HCT116 (cell line): ENCODE results near the gene CDCP2.

Source experiments
- TCF7L2 ChIP-seq: IDR thresholded peaks from 2 replicates; pipeline ENCODE4 v1.7.0; 2011; ENCODE audit warnings: borderline replicate concordance, inconsistent platforms; ENCODE audit not compliant: insufficient read depth, insufficient read length; ENCODE audit errors: extremely low read depth
- TF ChIP-seq, protein P1 (sequence below), 3 experiments: fragments of 200-600 bp in 1 of 3; sonication (generic) in 1 of 3; IDR thresholded peaks in 2 of 3; conservative IDR thresholded peaks in 1 of 3; 2 replicates each; pipeline ENCODE4 v1.5.1; 2012 to 2017; ENCODE audit warnings: low read depth in 2 of 3, low read length in 2 of 3, antibody characterized with exemption in 1 of 3, borderline replicate concordance in 1 of 3, control low read depth in 1 of 3, mild to moderate bottlenecking in 1 of 3, mixed read lengths in 1 of 3, mixed run types in 1 of 3, moderate library complexity in 1 of 3; ENCODE audit not compliant: insufficient read depth in 1 of 3

- TF ChIP-seq, protein P1, sequence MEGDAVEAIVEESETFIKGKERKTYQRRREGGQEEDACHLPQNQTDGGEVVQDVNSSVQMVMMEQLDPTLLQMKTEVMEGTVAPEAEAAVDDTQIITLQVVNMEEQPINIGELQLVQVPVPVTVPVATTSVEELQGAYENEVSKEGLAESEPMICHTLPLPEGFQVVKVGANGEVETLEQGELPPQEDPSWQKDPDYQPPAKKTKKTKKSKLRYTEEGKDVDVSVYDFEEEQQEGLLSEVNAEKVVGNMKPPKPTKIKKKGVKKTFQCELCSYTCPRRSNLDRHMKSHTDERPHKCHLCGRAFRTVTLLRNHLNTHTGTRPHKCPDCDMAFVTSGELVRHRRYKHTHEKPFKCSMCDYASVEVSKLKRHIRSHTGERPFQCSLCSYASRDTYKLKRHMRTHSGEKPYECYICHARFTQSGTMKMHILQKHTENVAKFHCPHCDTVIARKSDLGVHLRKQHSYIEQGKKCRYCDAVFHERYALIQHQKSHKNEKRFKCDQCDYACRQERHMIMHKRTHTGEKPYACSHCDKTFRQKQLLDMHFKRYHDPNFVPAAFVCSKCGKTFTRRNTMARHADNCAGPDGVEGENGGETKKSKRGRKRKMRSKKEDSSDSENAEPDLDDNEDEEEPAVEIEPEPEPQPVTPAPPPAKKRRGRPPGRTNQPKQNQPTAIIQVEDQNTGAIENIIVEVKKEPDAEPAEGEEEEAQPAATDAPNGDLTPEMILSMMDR (IDR thresholded peaks at IDR 0.05 in 2 of 3, conservative IDR thresholded peaks at IDR 0.05 in 1 of 3; ENCODE audit: borderline replicate concordance in 1 of 3, insufficient read depth in 1 of 3, low read depth in 2 of 3, low read length in 2 of 3): no peak
- no peak for TF ChIP-seq TCF7L2
These were observed 37.3 kb downstream of the CDCP2 start for GRCh38 chr1:54115520-54115919.
